ENCODE results near the gene STAG3.

GRCh38 chr7:100141555-100141949, 36.2 kb upstream of the STAG3 start:
- TF ChIP-seq POLR2A (IDR thresholded peaks at IDR 0.05) (no peak), CTCF (IDR thresholded peaks at IDR 0.05) (no peak)
